Omental fat pad (tissue), 4 donors: Measurements from ENCODE around the gene SH3PXD2B. TPM values are rescaled to one million over a fixed set of nuclear protein-coding genes. Genes with fewer than 3 reads are reported as not detected.

Experiments used
- ATAC-seq: fragments of 150-250 bp; one replicate; pipeline ENCODE4 v1.9.1; 2016; ENCODE audit warnings: mild to moderate bottlenecking, moderate library complexity; ENCODE audit not compliant: low FRiP score
- DNase-seq: peaks from one replicate; pipeline ENCODE4 v3.0.0-alpha.2; 2019; ENCODE audit warnings: low spot score
- total RNA-seq, 4 donors: library from RNA; depleted of rRNA; stranded (reverse); fragments of >200 nt; gene quantifications; one replicate each; pipeline ENCODE4 v1.1.0, GENCODE V29; 2016
- TF ChIP-seq, protein P1 (sequence below), 3 donors: fragments of 450-650 bp; IDR thresholded peaks; one replicate each; pipeline ENCODE4 v1.5.1; 2016 to 2017; ENCODE audit warnings: antibody characterized with exemption in 3 of 3, mild to moderate bottlenecking in 3 of 3, moderate library complexity in 2 of 3

Gene SH3PXD2B
- total RNA-seq, 4 donors from 2014 or later, result 29.3 to 47.1 (median 44.3) TPM

DNA sequence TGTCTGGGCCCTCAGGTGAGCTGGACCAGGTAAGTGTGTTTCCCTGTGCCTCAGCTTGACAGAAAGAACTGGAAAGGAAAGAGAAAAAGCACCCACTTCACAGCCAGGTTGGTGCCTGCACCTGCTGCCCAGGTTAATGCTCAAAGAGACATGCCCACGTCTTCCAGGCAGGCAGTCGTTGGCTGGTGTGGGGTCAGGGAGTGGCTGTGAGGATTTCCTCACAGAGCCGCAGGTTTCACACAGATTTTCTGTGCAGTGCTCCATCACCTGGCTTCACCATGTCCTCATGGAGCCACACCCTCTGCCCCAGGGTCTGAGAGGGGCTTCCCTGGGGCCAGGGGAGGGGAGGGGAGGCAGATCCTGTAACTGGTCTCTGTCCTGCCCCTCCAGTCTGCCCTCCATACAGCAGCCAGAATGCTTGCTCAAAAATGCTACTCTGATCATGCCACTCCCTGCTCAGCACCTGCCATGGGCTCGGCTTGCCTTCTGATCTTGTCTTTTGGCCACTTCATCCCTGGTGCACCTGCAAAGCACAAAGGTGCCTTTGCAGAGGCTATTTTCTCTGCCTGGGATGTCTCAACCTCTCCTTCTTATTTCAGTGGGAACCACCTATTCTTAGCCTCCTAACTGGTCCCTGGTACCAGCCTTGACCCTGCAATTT, 88.2 kb downstream of the SH3PXD2B start:
- DNase-seq (no peak), ATAC-seq (no peak)
- TF ChIP-seq, protein P1, sequence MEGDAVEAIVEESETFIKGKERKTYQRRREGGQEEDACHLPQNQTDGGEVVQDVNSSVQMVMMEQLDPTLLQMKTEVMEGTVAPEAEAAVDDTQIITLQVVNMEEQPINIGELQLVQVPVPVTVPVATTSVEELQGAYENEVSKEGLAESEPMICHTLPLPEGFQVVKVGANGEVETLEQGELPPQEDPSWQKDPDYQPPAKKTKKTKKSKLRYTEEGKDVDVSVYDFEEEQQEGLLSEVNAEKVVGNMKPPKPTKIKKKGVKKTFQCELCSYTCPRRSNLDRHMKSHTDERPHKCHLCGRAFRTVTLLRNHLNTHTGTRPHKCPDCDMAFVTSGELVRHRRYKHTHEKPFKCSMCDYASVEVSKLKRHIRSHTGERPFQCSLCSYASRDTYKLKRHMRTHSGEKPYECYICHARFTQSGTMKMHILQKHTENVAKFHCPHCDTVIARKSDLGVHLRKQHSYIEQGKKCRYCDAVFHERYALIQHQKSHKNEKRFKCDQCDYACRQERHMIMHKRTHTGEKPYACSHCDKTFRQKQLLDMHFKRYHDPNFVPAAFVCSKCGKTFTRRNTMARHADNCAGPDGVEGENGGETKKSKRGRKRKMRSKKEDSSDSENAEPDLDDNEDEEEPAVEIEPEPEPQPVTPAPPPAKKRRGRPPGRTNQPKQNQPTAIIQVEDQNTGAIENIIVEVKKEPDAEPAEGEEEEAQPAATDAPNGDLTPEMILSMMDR (IDR thresholded peaks at IDR 0.05), result no peak

DNA sequence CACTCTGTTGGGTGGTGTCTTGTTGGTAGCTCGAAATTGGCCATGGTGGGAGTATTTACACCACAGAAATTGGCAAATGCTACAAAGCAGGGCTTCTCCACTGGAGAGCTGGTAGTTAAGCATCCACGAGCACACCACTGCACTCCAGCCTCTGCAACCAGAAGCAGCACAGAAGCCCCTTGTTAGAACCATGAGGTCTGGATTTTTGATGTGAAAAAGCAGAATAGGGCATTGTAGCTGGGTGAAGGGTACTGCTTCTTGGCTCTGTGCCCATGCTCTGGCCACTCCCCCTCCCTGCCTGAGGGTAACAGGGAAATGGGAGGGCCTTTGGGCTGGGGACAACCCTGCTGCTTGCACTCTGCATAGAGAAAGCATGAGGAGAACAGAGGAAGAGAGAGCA, 89.6 kb downstream of the SH3PXD2B start:
- ATAC-seq, result no peak
- no peak for DNase-seq
- TF ChIP-seq, protein P1 (IDR thresholded peaks at IDR 0.05), result no peak

DNA sequence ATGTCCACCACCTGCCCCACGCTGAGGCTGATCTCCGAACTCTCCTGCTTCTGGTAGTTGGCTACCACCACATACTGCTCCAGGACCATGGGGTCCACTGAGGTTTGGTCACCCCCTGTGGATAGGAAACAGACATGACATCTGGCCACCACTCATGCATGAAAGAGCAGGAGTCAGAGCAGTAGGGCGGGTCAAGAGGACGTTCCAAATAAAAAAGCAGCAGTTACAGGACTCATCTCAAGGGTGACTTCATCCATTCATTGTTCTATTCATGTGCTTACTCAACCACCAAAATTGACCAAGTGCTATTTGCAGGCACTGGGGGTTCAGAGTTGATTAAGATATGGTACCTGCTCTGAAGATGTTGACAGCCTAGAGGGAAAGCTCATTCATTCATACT, 91.6 kb downstream of the SH3PXD2B start:
- no peak for ATAC-seq
- TF ChIP-seq, protein P1 (IDR thresholded peaks at IDR 0.05), result no peak

DNA sequence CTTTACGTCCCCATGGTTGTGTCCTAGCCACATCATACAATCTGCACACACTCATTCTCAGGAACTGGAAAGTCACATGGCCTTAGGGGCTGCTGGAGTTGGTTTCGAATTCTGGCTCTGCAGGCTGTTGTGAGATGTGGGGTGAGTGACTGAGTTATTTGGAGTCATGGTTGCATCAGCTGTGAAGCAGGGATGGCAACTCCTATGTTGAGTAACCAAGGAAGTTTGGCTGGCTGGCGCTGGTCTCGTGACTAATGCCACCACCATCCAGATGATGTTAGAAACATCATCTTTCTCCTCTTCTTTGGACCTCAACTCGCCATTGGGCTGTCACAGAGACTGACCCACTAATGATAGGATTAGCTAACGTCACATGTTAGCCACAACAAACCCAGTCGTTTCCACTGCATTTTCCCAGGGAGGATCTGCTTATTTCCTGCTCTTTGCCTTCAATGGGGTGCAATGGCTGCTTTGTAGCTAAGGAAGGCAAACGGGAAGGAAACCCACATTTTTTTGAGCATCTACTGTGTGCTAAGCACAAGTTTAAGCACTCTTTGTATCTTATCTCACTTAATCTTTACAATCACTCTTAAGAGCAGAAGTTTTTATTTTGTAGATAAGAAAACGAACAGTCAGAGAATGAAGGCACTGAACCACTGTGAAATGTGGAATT, 92.6 kb downstream of the SH3PXD2B start:
- ATAC-seq (peak; percentile 87), DNase-seq (peak; percentile 54)
- TF ChIP-seq, protein P1 (IDR thresholded peaks at IDR 0.05), result no peak

More for the DNA sequence above, 91.6 kb downstream of the SH3PXD2B start:
- DNase-seq, result no peak

DNA sequence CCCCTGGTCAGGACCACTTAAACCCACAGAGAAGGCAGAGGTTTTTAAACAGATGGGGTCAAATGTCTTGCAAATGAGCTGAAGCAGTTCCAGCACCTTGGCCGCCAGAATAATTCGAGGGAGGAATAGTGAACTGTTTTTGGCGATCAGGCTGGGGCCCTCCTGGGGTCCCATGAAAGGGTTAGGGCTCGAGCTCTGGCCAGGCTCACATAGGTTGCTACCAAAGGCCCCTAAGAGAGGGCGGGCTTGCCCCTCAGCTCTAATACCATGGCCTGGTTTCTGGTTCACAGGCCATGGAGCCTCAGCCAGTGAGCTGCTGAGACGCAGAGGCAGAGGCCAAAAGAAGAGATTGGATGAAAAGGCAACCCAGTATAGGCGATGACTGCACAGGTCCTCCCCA, 96.0 kb downstream of the SH3PXD2B start:
- TF ChIP-seq, protein P1 (IDR thresholded peaks at IDR 0.05), result no peak
- DNase-seq (no peak), ATAC-seq (no peak)

DNA sequence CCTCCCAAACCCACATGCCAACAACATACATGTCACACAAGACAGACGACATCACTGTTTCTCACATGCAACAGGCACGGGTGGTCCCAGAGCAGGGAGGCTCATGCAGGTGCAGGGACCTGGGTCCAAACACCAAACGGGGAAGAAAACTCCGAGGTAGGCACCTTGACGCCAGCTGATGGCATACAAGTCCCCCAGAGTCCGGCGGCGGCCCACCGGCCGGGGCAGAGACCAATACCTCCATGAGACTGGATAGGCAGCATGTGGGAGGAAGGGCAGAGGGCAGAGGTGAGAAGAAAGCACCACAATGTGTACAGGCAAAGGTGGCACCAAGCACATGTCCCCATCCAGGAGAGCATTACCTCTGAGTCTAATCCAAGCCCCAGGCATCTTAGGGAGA, 97.8 kb downstream of the SH3PXD2B start:
- no peak for ATAC-seq
- DNase-seq, result no peak
- TF ChIP-seq, protein P1 (IDR thresholded peaks at IDR 0.05), result no peak

DNA sequence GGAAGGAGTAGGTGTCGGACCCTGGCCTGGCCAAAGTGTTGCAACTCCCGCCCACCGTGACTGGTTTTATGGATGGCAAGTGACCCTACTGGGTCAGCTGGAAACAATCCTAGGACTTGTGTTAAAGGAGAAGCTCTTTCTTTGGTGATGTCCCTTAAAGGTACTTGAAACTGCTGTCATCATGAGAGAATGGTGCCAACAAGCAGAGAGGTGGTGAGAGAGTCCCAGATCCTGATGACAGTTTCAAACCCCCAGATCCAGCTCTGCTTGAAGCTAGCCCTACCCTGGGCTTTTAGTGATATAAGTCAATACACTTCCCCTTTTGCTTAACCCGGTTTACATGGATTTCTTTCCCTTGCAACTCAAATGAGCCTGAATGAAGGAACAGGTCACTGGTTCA, 98.3 kb downstream of the SH3PXD2B start:
- no peak for DNase-seq
- no peak for ATAC-seq
- TF ChIP-seq, protein P1 (IDR thresholded peaks at IDR 0.05), result no peak
